HCT116 (cell line): ENCODE data around the gene FKBP4. TPM values are rescaled to one million over a fixed set of nuclear protein-coding genes. Genes with fewer than 3 reads are reported as not detected.

Experiments used
- ATAC-seq: fragments of 200-7000 bp; cut with Tn5 transposase; 2 replicates; pipeline ENCODE4 v1.9.1; 2020; ENCODE audit warnings: mild to moderate bottlenecking, moderate library complexity
- BruUV-seq: library from RNA; stranded (reverse); fragments of 400-500 nt; replicated peaks from 2 replicates; lab custom pipeline; 2021; lab: Mats Ljungman, UMichigan
- CTCF ChIA-PET: fragments of 300-600 bp; sonication (Branson Sonifier 250); formaldehyde crosslinking; loops from one replicate; lab custom pipeline; 2021; ENCODE audit warnings: antibody characterized with exemption; lab: Charles Lee
- POLR2A ChIA-PET: fragments of 300-600, 350-600 bp; sonication (Branson Sonifier 250); formaldehyde crosslinking; loops from one replicate; lab custom pipeline; 2021; ENCODE audit warnings: antibody characterized with exemption; lab: Charles Lee
- RAD21 ChIA-PET, 2 experiments: fragments of 300-600 bp; sonication (Branson Sonifier 250); formaldehyde crosslinking; loops; one replicate each; lab custom pipeline; 2023; ENCODE audit warnings: low total read pairs in 2 of 2; ENCODE audit not compliant: uncharacterized antibody in 2 of 2, unreplicated experiment in 2 of 2, low non-redundant PET in 1 of 2; lab: Charles Lee
- DNase-seq: peaks from one replicate; pipeline ENCODE4 v3.0.0-alpha.2; 2010; ENCODE audit warnings: low read depth, low spot score
- H2AFZ ChIP-seq: fragments of 200-600 bp; shearing (Covaris generic), sonication (generic); 2 replicates; pipeline ENCODE4 v1.6.1; 2017; ENCODE audit warnings: low read depth, mixed run types, mixed read lengths, antibody characterized with exemption, low read length; ENCODE audit not compliant: poor library complexity, severe bottlenecking
- H3K27ac ChIP-seq: 2 replicates; pipeline ENCODE4 v1.5.1; 2012; ENCODE audit warnings: low read depth, low read length
- H3K27me3 ChIP-seq: fragments of 200-600 bp; sonication (generic); 2 replicates; pipeline ENCODE4 v1.6.1; 2016; ENCODE audit warnings: mixed run types, low read length, mixed read lengths; ENCODE audit not compliant: insufficient read depth
- H3K36me3 ChIP-seq, 2 experiments: fragments of 200-500 bp in 1 of 2; fragments of 200-600 bp in 1 of 2; sonication (Bioruptor generic) in 1 of 2; sonication (generic) in 1 of 2; 2 replicates each; pipeline versions ENCODE4 v1.5.1 to v1.6.1; 2014 to 2016; ENCODE audit warnings: low read length in 2 of 2, inconsistent platforms in 1 of 2, mixed read lengths in 1 of 2, mixed run types in 1 of 2; ENCODE audit not compliant: insufficient read depth in 2 of 2, control insufficient read depth in 1 of 2
- H3K4me1 ChIP-seq, 2 experiments: fragments of 200-600 bp in 1 of 2; sonication (generic) in 1 of 2; 2 replicates each; pipeline versions ENCODE4 v1.5.1 to v1.6.1; 2012 to 2017; ENCODE audit warnings: low read length in 2 of 2, inconsistent platforms in 1 of 2, mild to moderate bottlenecking in 1 of 2, mixed read lengths in 1 of 2, mixed run types in 1 of 2, moderate library complexity in 1 of 2; ENCODE audit not compliant: insufficient read depth in 2 of 2, control insufficient read depth in 1 of 2
- H3K4me2 ChIP-seq: fragments of 200-600 bp; sonication (generic); 2 replicates; pipeline ENCODE4 v1.6.1; 2017; ENCODE audit warnings: mixed run types, low read length, mixed read lengths
- H3K4me3 ChIP-seq, 2 experiments: fragments of 200-600 bp in 1 of 2; sonication (generic) in 1 of 2; replicated peaks in 1 of 2; 2 replicates each; pipeline ENCODE4 v1.5.1; 2011 to 2016; ENCODE audit warnings: low read length in 2 of 2, control low read depth in 1 of 2, low read depth in 1 of 2, mild to moderate bottlenecking in 1 of 2, mixed read lengths in 1 of 2, mixed run types in 1 of 2
- H3K79me2 ChIP-seq: fragments of 200-600 bp; sonication (generic); 2 replicates; pipeline ENCODE4 v1.6.1; 2017; ENCODE audit warnings: mild to moderate bottlenecking, mixed run types, low read length, moderate library complexity, mixed read lengths; ENCODE audit not compliant: insufficient read depth
- H3K9ac ChIP-seq: fragments of 200-600 bp; sonication (generic); 2 replicates; pipeline ENCODE4 v1.6.1; 2016; ENCODE audit warnings: low read length, mixed read lengths
- H3K9me2 ChIP-seq: fragments of 200-600 bp; sonication (generic), shearing (Covaris generic); 2 replicates; pipeline ENCODE4 v1.6.1; 2017; ENCODE audit warnings: mixed run types, mild to moderate bottlenecking, moderate library complexity; ENCODE audit not compliant: insufficient read depth
- H3K9me3 ChIP-seq, 2 experiments: fragments of 200-500 bp in 1 of 2; fragments of 200-600 bp in 1 of 2; sonication (Bioruptor generic) in 1 of 2; sonication (generic) in 1 of 2; 2 replicates each; pipeline ENCODE4 v1.6.1; 2014 to 2017; ENCODE audit warnings: low read length in 2 of 2, mixed read lengths in 2 of 2, inconsistent platforms in 1 of 2, low read depth in 1 of 2, mild to moderate bottlenecking in 1 of 2, mixed run types in 1 of 2, moderate library complexity in 1 of 2; ENCODE audit not compliant: control insufficient read depth in 1 of 2, insufficient read depth in 1 of 2
- H4K20me1 ChIP-seq: fragments of 200-600 bp; sonication (generic), shearing (Covaris generic); 2 replicates; pipeline ENCODE4 v1.6.1; 2017; ENCODE audit warnings: mixed run types, mild to moderate bottlenecking, moderate library complexity; ENCODE audit not compliant: insufficient read depth
- ATF3 ChIP-seq: IDR thresholded peaks from 2 replicates; pipeline ENCODE4 v1.6.1; 2012
- CTCF ChIP-seq, 3 experiments: fragments of 200-600 bp in 1 of 3; sonication (generic) in 1 of 3; IDR thresholded peaks in 2 of 3; conservative IDR thresholded peaks in 1 of 3; 2 replicates each; pipeline ENCODE4 v1.5.1; 2012 to 2017; ENCODE audit warnings: low read depth in 2 of 3, low read length in 2 of 3, antibody characterized with exemption in 1 of 3, borderline replicate concordance in 1 of 3, control low read depth in 1 of 3, mild to moderate bottlenecking in 1 of 3, mixed read lengths in 1 of 3, mixed run types in 1 of 3, moderate library complexity in 1 of 3; ENCODE audit not compliant: insufficient read depth in 1 of 3
- EGR1 ChIP-seq: IDR thresholded peaks from 2 replicates; pipeline ENCODE4 v1.6.1; 2012; ENCODE audit warnings: low read depth
- ELF1 ChIP-seq: IDR thresholded peaks from 2 replicates; pipeline ENCODE4 v1.6.1; 2012; ENCODE audit warnings: low read depth, borderline replicate concordance
- EZH2 ChIP-seq: fragments of 200-600 bp; sonication (generic); IDR thresholded peaks from 2 replicates; pipeline ENCODE4 v1.6.1; 2017; ENCODE audit warnings: antibody characterized with exemption, mixed run types
- POLR2A ChIP-seq: IDR thresholded peaks from 2 replicates; pipeline ENCODE4 v1.7.0; 2011; ENCODE audit warnings: borderline replicate concordance; ENCODE audit not compliant: insufficient read depth, insufficient read length; ENCODE audit errors: extremely low read depth
- POLR2AphosphoS5 ChIP-seq: IDR thresholded peaks from 2 replicates; pipeline ENCODE4 v1.6.1; 2011; ENCODE audit warnings: mild to moderate bottlenecking, low read depth, low read length, moderate library complexity
- RAD21 ChIP-seq: IDR thresholded peaks from 2 replicates; pipeline ENCODE4 v1.6.1; 2012; ENCODE audit warnings: low read depth, mild to moderate bottlenecking
- REST ChIP-seq: IDR thresholded peaks from 2 replicates; pipeline ENCODE4 v1.6.1; 2012; ENCODE audit warnings: low read depth
- SIN3A ChIP-seq: IDR thresholded peaks from 2 replicates; pipeline ENCODE4 v1.6.1; 2012; ENCODE audit warnings: low read depth
- SRF ChIP-seq: IDR thresholded peaks from 2 replicates; pipeline ENCODE4 v1.6.1; 2012; ENCODE audit warnings: low read depth
- ZFX ChIP-seq: fragments of 450-650 bp; IDR thresholded peaks from 2 replicates; pipeline ENCODE4 v1.6.1; 2017
- ZNF274 ChIP-seq: fragments of 200-500 bp; sonication (Bioruptor generic); IDR thresholded peaks from 2 replicates; pipeline ENCODE4 v1.6.1; 2014; ENCODE audit warnings: mild to moderate bottlenecking, low read depth, low read length, inconsistent platforms
- intact Hi-C: fragments of 100-400 bp; cut with micrococcal nuclease; formaldehyde crosslinking; loops from 2 replicates; pipeline ENCODE4 v1.10.0; 2022
- total RNA-seq: library from RNA; stranded (reverse); gene quantifications from one replicate; pipeline ENCODE4 v1.2.1, GENCODE V29; 2021; ENCODE audit not compliant: unreplicated experiment

Gene FKBP4
- total RNA-seq, 1 experiment from 2014 or later: 178 TPM

- TF ChIP-seq REST (no peak), POLR2AphosphoS5 (no peak)
- TF ChIP-seq, all 23 proteins: peak for 0
These were observed 1.9 kb upstream of the FKBP4 start (continued) for GRCh38 chr12:2792671-2793500.

GRCh38 chr12:2793561-2793960 is 1.2 kb upstream of the FKBP4 start:
- H3K36me3 ChIP-seq: peaks cover 10 to 26% of the 10 kb centered on the region in 2 experiments; a peak in 3 of 4 replicates
- no peaks in the 10 kb centered on the region for H3K9me2 ChIP-seq
- ChIA-PET POLR2A (no interaction called here), RAD21 (no interaction called here), CTCF (interaction anchor here (4.5 kb wide), 1 partner anchor 9 kb away, joined by 30 read pairs; no protein-coding TSS in a partner anchor)
- no peak overlapping the region for H2AFZ ChIP-seq
- H4K20me1 ChIP-seq: peaks cover 17% of the 10 kb centered on the region; the same call in 1 of the 2 replicates
- ATAC-seq: no peak
- peaks cover 10 to 20% of the 10 kb centered on the region in 2 experiments; a peak in 3 of 4 replicates for H3K4me1 ChIP-seq
- H3K4me2 ChIP-seq: no peak overlapping the region
- H3K4me3 ChIP-seq: no peak overlapping the region
- H3K79me2 ChIP-seq: peaks cover 31% of the 10 kb centered on the region
- intact Hi-C loops: no loop called here
- no peaks in the 10 kb centered on the region for H3K9me3 ChIP-seq
- H3K27ac ChIP-seq: no peak overlapping the region
- H3K27me3 ChIP-seq: no peaks in the 10 kb centered on the region
- no TSS peak for BruUV-seq
- no peak for DNase-seq
- H3K9ac ChIP-seq: no peak overlapping the region
- no peak for TF ChIP-seq ATF3
- no peak for TF ChIP-seq CTCF (IDR thresholded peaks at IDR 0.05 in 2 of 3, conservative IDR thresholded peaks at IDR 0.05 in 1 of 3; ENCODE audit: borderline replicate concordance in 1 of 3, insufficient read depth in 1 of 3, low read depth in 2 of 3, low read length in 2 of 3)
- no peak for TF ChIP-seq RAD21
- no peak for TF ChIP-seq SRF
- TF ChIP-seq ZNF274: no peak
- no peak for TF ChIP-seq ELF1
- no peak for TF ChIP-seq SIN3A
- no peak for TF ChIP-seq EZH2
- no peak for TF ChIP-seq EGR1
- TF ChIP-seq REST: no peak
- no peak for TF ChIP-seq POLR2A
- no peak for TF ChIP-seq ZFX
